H9 (cell line): ENCODE data around the gene RADIL. TPM values are rescaled to one million over a fixed set of nuclear protein-coding genes. Genes with fewer than 3 reads are reported as not detected.

Experiments
- DNase-seq: peaks from one replicate; pipeline ENCODE4 v3.0.0-alpha.2; 2017
- H2AFZ ChIP-seq: one replicate; pipeline ENCODE4 v1.6.1; 2013; ENCODE audit warnings: mild to moderate bottlenecking, low read length, control low read depth, moderate library complexity
- H2AK5ac ChIP-seq: 2 replicates; pipeline ENCODE4 v1.6.1; 2013; ENCODE audit warnings: low read length, control low read depth, mixed read lengths; ENCODE audit not compliant: insufficient read length
- H2BK120ac ChIP-seq: one replicate; pipeline ENCODE4 v1.6.1; 2013; ENCODE audit warnings: low read depth, mild to moderate bottlenecking, low read length, control low read depth, inconsistent platforms; ENCODE audit not compliant: poor library complexity, severe bottlenecking
- H2BK12ac ChIP-seq: 2 replicates; pipeline ENCODE4 v1.6.1; 2013; ENCODE audit warnings: low read length, control low read depth, mixed read lengths, low read depth; ENCODE audit not compliant: insufficient read length
- H2BK15ac ChIP-seq: 2 replicates; pipeline ENCODE4 v1.6.1; 2013; ENCODE audit warnings: low read depth, low read length, control low read depth
- H2BK20ac ChIP-seq: one replicate; pipeline ENCODE4 v1.6.1; 2013; ENCODE audit warnings: low read depth, mild to moderate bottlenecking, low read length, control low read depth, inconsistent platforms; ENCODE audit not compliant: poor library complexity, severe bottlenecking
- H2BK5ac ChIP-seq: 2 replicates; pipeline ENCODE4 v1.6.1; 2013; ENCODE audit warnings: low read length, control low read depth, mixed read lengths; ENCODE audit not compliant: insufficient read length
- H3K14ac ChIP-seq: 2 replicates; pipeline ENCODE4 v1.6.1; 2013; ENCODE audit warnings: low read length, control low read depth; ENCODE audit not compliant: insufficient read depth
- H3K18ac ChIP-seq: 2 replicates; pipeline ENCODE4 v1.6.1; 2013; ENCODE audit warnings: low read depth, mild to moderate bottlenecking, mixed read lengths, low read length, control low read depth; ENCODE audit not compliant: insufficient read length
- H3K23ac ChIP-seq: 2 replicates; pipeline ENCODE4 v1.6.1; 2013; ENCODE audit warnings: low read length, control low read depth, mixed read lengths, low read depth; ENCODE audit not compliant: insufficient read length
- H3K23me2 ChIP-seq: 2 replicates; pipeline ENCODE4 v1.6.1; 2013; ENCODE audit warnings: low read depth, mild to moderate bottlenecking, mixed read lengths, low read length, control low read depth; ENCODE audit not compliant: insufficient read length, poor library complexity, severe bottlenecking
- H3K27ac ChIP-seq: 2 replicates; pipeline ENCODE4 v1.5.1; 2013; ENCODE audit warnings: low read length, control low read depth, mixed read lengths, low read depth; ENCODE audit not compliant: insufficient read length
- H3K27me3 ChIP-seq: 2 replicates; pipeline ENCODE4 v1.6.1; 2013; ENCODE audit warnings: low read length, control low read depth, inconsistent platforms; ENCODE audit not compliant: insufficient read depth
- H3K4ac ChIP-seq: 2 replicates; pipeline ENCODE4 v1.6.1; 2013; ENCODE audit warnings: low read depth, mild to moderate bottlenecking, control low read depth, inconsistent platforms, low read length, moderate library complexity
- H3K4me1 ChIP-seq: 2 replicates; pipeline ENCODE4 v1.6.1; 2013; ENCODE audit warnings: low read length, control low read depth, inconsistent platforms; ENCODE audit not compliant: insufficient read depth
- H3K4me2 ChIP-seq: 2 replicates; pipeline ENCODE4 v1.6.1; 2013; ENCODE audit warnings: low read length, control low read depth, mixed read lengths; ENCODE audit not compliant: insufficient read length, insufficient read depth
- H3K56ac ChIP-seq: 2 replicates; pipeline ENCODE4 v1.6.1; 2013; ENCODE audit warnings: low read depth, mild to moderate bottlenecking, mixed read lengths, low read length, control low read depth; ENCODE audit not compliant: insufficient read length
- H3K79me1 ChIP-seq: 2 replicates; pipeline ENCODE4 v1.6.1; 2013; ENCODE audit warnings: low read depth, mild to moderate bottlenecking, moderate library complexity, low read length, control low read depth, inconsistent platforms; ENCODE audit not compliant: insufficient read depth, poor library complexity, severe bottlenecking
- H3K79me2 ChIP-seq: 2 replicates; pipeline ENCODE4 v1.6.1; 2013; ENCODE audit warnings: low read length, control low read depth, inconsistent platforms; ENCODE audit not compliant: insufficient read depth
- H3K9ac ChIP-seq: 2 replicates; pipeline ENCODE4 v1.6.1; 2013; ENCODE audit warnings: low read length, control low read depth, mixed read lengths; ENCODE audit not compliant: insufficient read length; ENCODE audit errors: extremely low read depth
- H3K9me3 ChIP-seq: one replicate; pipeline ENCODE4 v1.6.1; 2013; ENCODE audit warnings: low read depth, low read length, inconsistent platforms; ENCODE audit not compliant: control insufficient read depth
- H3T11ph ChIP-seq: one replicate; pipeline ENCODE4 v1.6.1; 2013; ENCODE audit warnings: mild to moderate bottlenecking, low read length, control low read depth, inconsistent platforms
- H4K20me1 ChIP-seq: one replicate; pipeline ENCODE4 v1.6.1; 2013; ENCODE audit not compliant: control insufficient read depth, insufficient read length, insufficient read depth
- H4K5ac ChIP-seq: 2 replicates; pipeline ENCODE4 v1.6.1; 2013; ENCODE audit warnings: low read depth, mild to moderate bottlenecking, mixed read lengths, low read length, control low read depth; ENCODE audit not compliant: insufficient read length
- H4K8ac ChIP-seq: replicated peaks from 2 replicates; pipeline ENCODE4 v1.6.1; 2013; ENCODE audit warnings: low read length, control low read depth, mixed read lengths, low read depth; ENCODE audit not compliant: insufficient read length
- H4K91ac ChIP-seq: 2 replicates; pipeline ENCODE4 v1.6.1; 2013; ENCODE audit warnings: low read depth, mild to moderate bottlenecking, moderate library complexity, mixed read lengths, low read length, control low read depth; ENCODE audit not compliant: insufficient read length
- H3K27ac Mint-ChIP-seq, 3 experiments: 2 replicates in 2 of 3; 3 replicates in 1 of 3; pipeline ENCODE4 v1.8.0; 2020 to 2021; ENCODE audit warnings: mixed read lengths in 3 of 3, mild to moderate bottlenecking in 1 of 3, moderate library complexity in 1 of 3
- H3K27me3 Mint-ChIP-seq: 2 replicates; pipeline ENCODE4 v1.8.0; 2021; ENCODE audit warnings: low read depth, mild to moderate bottlenecking, moderate library complexity, mixed read lengths
- H3K36me3 Mint-ChIP-seq, 3 experiments: 2 replicates in 2 of 3; 3 replicates in 1 of 3; pipeline ENCODE4 v1.8.0; 2020 to 2021; ENCODE audit warnings: low read depth in 3 of 3, mixed read lengths in 3 of 3; ENCODE audit not compliant: insufficient read depth in 1 of 3
- H3K4me1 Mint-ChIP-seq, 2 experiments: 2 replicates each; pipeline ENCODE4 v1.8.0; 2020; ENCODE audit warnings: mixed read lengths in 2 of 2
- H3K4me3 Mint-ChIP-seq, 2 experiments: 2 replicates in 1 of 2; 3 replicates in 1 of 2; pipeline ENCODE4 v1.8.0; 2020 to 2021; ENCODE audit warnings: mild to moderate bottlenecking in 2 of 2, mixed read lengths in 2 of 2, moderate library complexity in 1 of 2
- H3K9me3 Mint-ChIP-seq, 2 experiments: 2 replicates in 1 of 2; 3 replicates in 1 of 2; pipeline ENCODE4 v1.8.0; 2020; ENCODE audit warnings: mild to moderate bottlenecking in 2 of 2, mixed read lengths in 2 of 2, moderate library complexity in 1 of 2
- CTCF ChIP-seq: fragments of 200-600 bp; sonication (generic); conservative IDR thresholded peaks from 3 replicates; pipeline ENCODE4 v1.8.0; 2021; ENCODE audit warnings: antibody characterized with exemption, mild to moderate bottlenecking
- WGBS: extraction: QIAGEN DNeasy Blood & Tissue Kit; methylation state at CpG from one replicate; pipeline ENCODE4 v1.1.7; 2013; ENCODE audit warnings: missing lambda C conversion rate, low lambda C conversion rate, mixed read lengths; ENCODE audit not compliant: insufficient read length; ENCODE audit errors: extremely low coverage; 5-methylcytosine and 5-hydroxymethylcytosine counted together
- total RNA-seq: library from RNA; stranded (reverse); gene quantifications from 2 replicates; pipeline ENCODE4 v1.2.1, GENCODE V29; 2021

RADIL gene
- total RNA-seq, 1 experiment from 2014 or later: 4.7 TPM

GRCh38 chr7:4800487-4800886 lies 83.0 kb downstream of the RADIL start:
- no peak for DNase-seq
- Histone ChIP-seq H3K18ac (no peak overlapping the region), H3K9me3 (no peaks in the 10 kb centered on the region), H3K4me2 (no peak overlapping the region), H2BK5ac (no peak overlapping the region), H3K9ac (no peak overlapping the region), H3T11ph (no peak overlapping the region), H4K5ac (no peak overlapping the region), H3K27me3 (no peaks in the 10 kb centered on the region), H2AK5ac (no peak overlapping the region), H2BK15ac (no peak overlapping the region), H3K23me2 (no peaks in the 10 kb centered on the region), H3K14ac (no peak overlapping the region), H3K79me2 (no peaks in the 10 kb centered on the region), H3K56ac (no peak overlapping the region), H3K4me1 (no peaks in the 10 kb centered on the region), H2AFZ (no peak overlapping the region), H2BK20ac (no peak overlapping the region), H2BK12ac (no peak overlapping the region), H4K20me1 (no peaks in the 10 kb centered on the region), H3K23ac (no peak overlapping the region), H4K91ac (no peak overlapping the region), H3K4ac (no peak overlapping the region), H3K27ac (no peak overlapping the region), H3K79me1 (no peaks in the 10 kb centered on the region), H4K8ac (no peak overlapping the region), H2BK120ac (no peak overlapping the region)
- peaks cover 0 to 3% of the 10 kb centered on the region in 2 experiments; a peak in 1 of 5 replicates for H3K9me3 Mint-ChIP-seq
- H3K4me1 Mint-ChIP-seq: peaks cover 6% of the 10 kb centered on the region in 2 experiments
- peaks cover 0 to 4% (median 0%) of the 10 kb centered on the region in 3 experiments; a peak in 1 of 7 replicates for H3K36me3 Mint-ChIP-seq
- H3K27me3 Mint-ChIP-seq: peaks cover 2% of the 10 kb centered on the region
- H3K27ac Mint-ChIP-seq: no peak overlapping the region
- WGBS: no CpG with 5 or more reads among the region's 10 CpGs
- H3K4me3 Mint-ChIP-seq: no peak overlapping the region
- TF ChIP-seq CTCF: no peak
